Motor neuron (in vitro differentiated cells): Measurements from ENCODE around the gene DEFB131A. TPM values are rescaled to one million over a fixed set of nuclear protein-coding genes. Genes with fewer than 3 reads are reported as not detected.
"Not testable (repeated sequence)": the region's sequence is repeated elsewhere in the genome, so short reads cannot be mapped to it uniquely, and the experiment has no call there.

Experiments
- ATAC-seq, 8 experiments: fragments of 200-7000 bp; cut with Tn5 transposase; replicated peaks in 6 of 8; 2 replicates each; pipeline ENCODE4 v1.8.0; 2021; ENCODE audit warnings: mild to moderate bottlenecking in 8 of 8, moderate library complexity in 8 of 8
- H3K27ac ChIP-seq, 2 donors: fragments of 250-450 bp; sonication (Bioruptor Pico); 2 replicates each; pipeline ENCODE4 v1.9.0; 2021; ENCODE audit warnings: antibody characterized with exemption in 2 of 2, mild to moderate bottlenecking in 2 of 2, moderate library complexity in 1 of 2
- H3K4me1 ChIP-seq, 2 donors: fragments of 250-450 bp; sonication (Bioruptor Pico); replicated peaks in 1 of 2; 2 replicates each; pipeline ENCODE4 v1.6.1; 2021; ENCODE audit warnings: antibody characterized with exemption in 2 of 2, mild to moderate bottlenecking in 2 of 2, moderate library complexity in 1 of 2
- H3K4me3 ChIP-seq, 5 donors: fragments of 250-450 bp; sonication (Bioruptor Pico); 2 replicates each; pipeline ENCODE4 v1.9.0; 2021; ENCODE audit warnings: antibody characterized with exemption in 5 of 5, mild to moderate bottlenecking in 5 of 5, moderate library complexity in 4 of 5
- WGBS, 10 experiments: fragments of 450-650 bp; shearing (Covaris generic); methylation state at CpG; one replicate each; pipeline ENCODE4 v1.0.0; 2022; 5-methylcytosine and 5-hydroxymethylcytosine counted together
- in situ Hi-C, 9 experiments: fragments of 400-800 bp; cut with MboI; loops; one replicate each; pipeline ENCODE4 v1.15.0; 2021; ENCODE audit warnings: low sequenced_read_pairs in 9 of 9, low pct_unique_long_range_greater_than_20kb in 2 of 9; ENCODE audit not compliant: unreplicated experiment in 9 of 9
- total RNA-seq, 8 experiments: library from RNA; unstranded; fragments of 300-600 nt; gene quantifications; 2 replicates each; pipeline versions ENCODE4 v1.2.3 to v1.2.4, GENCODE V29; 2022

Gene DEFB131A, protein sequence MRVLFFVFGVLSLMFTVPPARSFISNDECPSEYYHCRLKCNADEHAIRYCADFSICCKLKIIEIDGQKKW
- total RNA-seq, result not detected

DNA sequence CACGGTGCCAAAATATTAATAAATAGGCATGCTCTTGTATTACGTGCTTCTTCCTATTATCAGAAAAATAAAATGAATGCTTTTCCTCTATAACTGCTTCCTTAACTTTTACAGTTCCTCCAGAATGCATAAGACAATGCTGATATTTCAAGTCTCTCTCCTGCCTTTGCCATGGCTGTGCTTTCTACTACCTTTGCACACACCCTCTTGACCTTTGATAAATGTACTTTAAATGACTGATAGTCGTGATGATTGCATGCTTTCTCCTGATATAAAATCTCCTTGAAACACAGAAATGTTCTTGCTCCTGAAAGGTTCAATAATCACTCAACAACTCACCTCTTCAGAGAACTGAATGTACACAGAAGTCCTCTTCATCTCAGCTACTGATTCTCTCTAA, at the start of gene DEFB131A:
Gene DEFB131A, plus strand, starts transcription at position 301 of the 400 bp plus-strand sequence. CDS start 120 bp downstream, outside the sequence.
- 0 to 73% (median 29%) methylated on average over 1 to 3 of the region's 3 CpGs; no CpG with 5 or more reads in 2 of the 10 experiments for WGBS, 10 experiments
- ATAC-seq, H3K4me1 ChIP-seq, H3K27ac ChIP-seq, in situ Hi-C loops, H3K4me3 ChIP-seq: not testable (repeated sequence)

DNA sequence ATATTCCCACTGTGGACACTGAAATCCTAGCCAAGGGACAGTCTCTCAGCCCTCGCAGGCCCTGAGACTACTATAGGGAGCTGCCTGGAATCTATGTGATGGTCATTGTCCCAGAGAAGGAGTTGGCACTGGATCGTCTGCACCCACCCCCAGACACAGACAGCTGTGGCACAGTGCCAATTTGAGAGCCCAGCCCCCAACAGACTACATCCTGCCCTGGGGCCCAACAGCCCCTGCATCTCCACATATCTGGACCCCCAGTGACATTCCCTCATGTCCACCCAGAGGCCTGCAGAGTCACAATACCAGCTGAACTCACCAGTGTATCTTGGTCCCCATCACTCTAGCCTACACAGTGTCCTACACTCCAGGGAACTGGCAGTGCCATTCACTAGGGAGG, 38.4 kb upstream of the DEFB131A start:
- H3K4me3 ChIP-seq, ATAC-seq, H3K27ac ChIP-seq, H3K4me1 ChIP-seq, in situ Hi-C loops: not testable (repeated sequence)
- no CpG with 5 or more reads among the region's 2 CpGs for WGBS, 10 experiments

GRCh38 chr4:9406491-9406890, 37.7 kb upstream of the DEFB131A start:
- H3K4me1 ChIP-seq, ATAC-seq, in situ Hi-C loops, H3K27ac ChIP-seq, H3K4me3 ChIP-seq: not testable (repeated sequence)
- WGBS, 10 experiments, result 71 to 80% methylated on average over 1 of the region's 3 CpGs; no CpG with 5 or more reads in 8 of the 10 experiments

GRCh38 chr4:9409793-9410192, 34.4 kb upstream of the DEFB131A start:
- no peak overlapping the region for H3K27ac ChIP-seq
- no peaks in the 10 kb centered on the region for H3K4me1 ChIP-seq
- ATAC-seq, result no peak
- 39 to 100% (median 47%) methylated on average over 1 to 4 of the region's 13 CpGs; no CpG with 5 or more reads in 6 of the 10 experiments for WGBS, 10 experiments
- no peak overlapping the region for H3K4me3 ChIP-seq
- in situ Hi-C loops, result no loop called here

GRCh38 chr4:9421884-9422455, 22.2 kb upstream of the DEFB131A start:
- 20 to 70% (median 58%) methylated on average over 1 to 6 of the region's 6 CpGs; no CpG with 5 or more reads in 2 of the 10 experiments for WGBS, 10 experiments
- in situ Hi-C loops, H3K4me3 ChIP-seq, H3K27ac ChIP-seq, ATAC-seq, H3K4me1 ChIP-seq: not testable (repeated sequence)

DNA sequence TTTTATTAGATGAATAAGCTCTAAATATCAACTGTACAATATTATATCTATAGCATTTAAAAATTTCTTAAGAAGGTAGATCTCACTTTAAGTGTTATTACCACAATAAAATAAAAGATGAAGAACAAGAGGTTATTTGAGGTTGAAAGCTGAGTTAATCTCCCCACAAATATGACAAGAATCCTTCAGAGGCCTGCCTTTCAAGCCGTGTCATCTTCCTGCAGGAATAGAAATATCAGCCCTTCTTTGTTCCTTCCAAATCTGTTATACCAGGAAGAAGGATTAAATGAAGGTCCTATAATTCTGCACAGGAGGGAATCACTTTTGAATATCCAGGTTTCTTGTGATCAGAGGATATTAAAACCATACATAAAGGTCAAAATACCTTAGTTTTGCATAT, 18.3 kb upstream of the DEFB131A start:
- WGBS, 10 experiments, result 0 to 33% (median 6%) methylated on average over 1 of the region's 1 CpG; no CpG with 5 or more reads in 6 of the 10 experiments
- H3K27ac ChIP-seq, in situ Hi-C loops, ATAC-seq, H3K4me3 ChIP-seq, H3K4me1 ChIP-seq: not testable (repeated sequence)

DNA sequence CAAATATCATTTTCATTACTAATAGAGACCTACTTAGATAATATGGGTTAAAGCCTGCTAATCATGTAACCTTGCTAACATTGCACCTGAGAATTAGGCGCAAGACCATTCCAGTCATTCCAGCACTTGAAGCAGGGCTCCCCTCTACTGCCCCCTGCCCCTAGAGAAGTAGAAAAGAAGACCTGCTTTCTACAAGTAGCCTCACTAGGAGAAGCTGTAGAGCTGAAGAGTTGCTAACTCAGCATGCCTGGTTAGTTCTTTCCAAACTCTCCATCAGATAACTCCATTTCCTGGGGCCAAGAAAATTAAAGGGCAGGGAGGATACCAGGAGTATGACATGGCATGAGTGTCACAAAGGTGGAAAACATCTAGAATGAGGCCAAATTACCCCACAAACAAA, 14.2 kb upstream of the DEFB131A start:
- H3K4me3 ChIP-seq, ATAC-seq, H3K4me1 ChIP-seq, in situ Hi-C loops, H3K27ac ChIP-seq: not testable (repeated sequence)
- 0 to 100% (median 70%) methylated on average over 1 of the region's 1 CpG; no CpG with 5 or more reads in 2 of the 10 experiments for WGBS, 10 experiments

- ATAC-seq, H3K4me1 ChIP-seq, in situ Hi-C loops, H3K27ac ChIP-seq, H3K4me3 ChIP-seq: not testable (repeated sequence)
- WGBS, 10 experiments, result no CpG with 5 or more reads among the region's 1 CpG
Measured at GRCh38 chr4:9433320-9433719, 10.9 kb upstream of the DEFB131A start.

GRCh38 chr4:9436728-9437127, 7.5 kb upstream of the DEFB131A start:
- in situ Hi-C loops, H3K4me1 ChIP-seq: not testable (repeated sequence)

DNA sequence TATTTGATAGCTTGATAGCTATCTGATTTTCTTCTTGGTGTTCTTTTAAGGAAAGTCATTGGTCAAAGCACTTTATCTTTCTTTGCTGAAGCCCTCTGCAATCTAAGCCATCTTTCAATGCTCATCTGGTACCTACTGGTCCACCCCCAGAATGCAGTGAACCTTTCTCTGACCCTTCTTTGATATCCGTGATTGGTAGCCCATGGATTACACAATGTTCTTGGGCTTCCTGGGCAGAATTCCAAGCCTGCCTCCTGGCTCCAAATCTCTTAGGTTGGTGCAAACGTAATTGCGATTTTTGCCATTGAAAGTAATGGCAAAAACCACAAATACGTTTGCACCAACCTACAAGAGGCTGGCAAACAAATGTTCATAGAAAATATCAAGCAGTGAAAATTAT, 1.9 kb upstream of the DEFB131A start:
- H3K4me1 ChIP-seq, H3K4me3 ChIP-seq, H3K27ac ChIP-seq, in situ Hi-C loops, ATAC-seq: not testable (repeated sequence)
- 0% methylated on average over 1 of the region's 4 CpGs; no CpG with 5 or more reads in 6 of the 10 experiments for WGBS, 10 experiments

More at GRCh38 chr4:9436728-9437127, 7.5 kb upstream of the DEFB131A start:
- H3K4me3 ChIP-seq, ATAC-seq, H3K27ac ChIP-seq: not testable (repeated sequence)

DNA sequence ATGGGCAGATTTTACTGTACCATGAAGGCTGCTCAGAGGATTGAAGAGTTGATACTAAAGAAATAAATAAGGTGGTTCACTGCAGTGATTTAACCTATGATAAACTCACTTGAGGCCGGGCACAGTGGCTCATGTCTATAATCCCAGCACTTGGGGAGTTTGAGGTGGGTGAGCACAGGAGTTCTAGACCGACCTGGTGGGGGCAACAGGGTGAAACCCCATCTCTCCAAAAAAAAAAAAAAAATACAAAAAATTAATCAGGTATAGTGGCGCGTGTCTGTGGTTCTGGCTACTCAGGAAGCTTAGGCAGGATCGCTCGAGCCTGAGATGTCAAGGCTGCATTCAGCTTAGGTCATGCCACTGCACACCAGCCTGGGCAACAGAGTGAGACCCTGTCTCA, 467 bp downstream of the DEFB131A start:
- 0 to 82% (median 55%) methylated on average over 1 to 6 of the region's 6 CpGs; no CpG with 5 or more reads in 2 of the 10 experiments for WGBS, 10 experiments
- H3K27ac ChIP-seq, in situ Hi-C loops, ATAC-seq, H3K4me1 ChIP-seq, H3K4me3 ChIP-seq: not testable (repeated sequence)

DNA sequence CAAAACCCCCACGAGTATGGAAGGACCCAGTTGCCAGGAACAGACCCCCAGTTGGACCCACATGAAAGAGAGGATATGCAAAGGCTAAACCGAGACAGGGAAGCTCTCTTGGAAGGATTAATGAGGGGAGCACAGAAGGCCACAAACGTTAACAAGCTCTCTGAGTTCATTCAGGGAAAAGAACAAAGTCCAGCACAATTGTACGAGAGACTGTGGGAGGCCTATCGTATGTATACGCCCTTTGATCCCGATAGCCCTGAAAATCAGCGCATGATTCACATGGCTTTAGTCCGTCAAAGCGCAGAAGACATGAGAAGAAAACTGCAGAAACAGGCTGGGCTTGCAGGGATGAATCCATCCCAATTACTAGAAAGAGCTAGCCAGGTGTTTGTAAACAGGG, 8.0 kb downstream of the DEFB131A start:
- H3K4me3 ChIP-seq, H3K4me1 ChIP-seq, in situ Hi-C loops, H3K27ac ChIP-seq, ATAC-seq: not testable (repeated sequence)
- 30 to 68% (median 64%) methylated on average over 1 to 4 of the region's 10 CpGs; no CpG with 5 or more reads in 6 of the 10 experiments for WGBS, 10 experiments

- H3K4me1 ChIP-seq, H3K4me3 ChIP-seq, ATAC-seq, H3K27ac ChIP-seq, in situ Hi-C loops: not testable (repeated sequence)
- WGBS, 10 experiments, result 0 to 63% (median 0%) methylated on average over 1 to 4 of the region's 6 CpGs; no CpG with 5 or more reads in 7 of the 10 experiments
Measured at GRCh38 chr4:9454284-9454683, 10.1 kb downstream of the DEFB131A start.

DNA sequence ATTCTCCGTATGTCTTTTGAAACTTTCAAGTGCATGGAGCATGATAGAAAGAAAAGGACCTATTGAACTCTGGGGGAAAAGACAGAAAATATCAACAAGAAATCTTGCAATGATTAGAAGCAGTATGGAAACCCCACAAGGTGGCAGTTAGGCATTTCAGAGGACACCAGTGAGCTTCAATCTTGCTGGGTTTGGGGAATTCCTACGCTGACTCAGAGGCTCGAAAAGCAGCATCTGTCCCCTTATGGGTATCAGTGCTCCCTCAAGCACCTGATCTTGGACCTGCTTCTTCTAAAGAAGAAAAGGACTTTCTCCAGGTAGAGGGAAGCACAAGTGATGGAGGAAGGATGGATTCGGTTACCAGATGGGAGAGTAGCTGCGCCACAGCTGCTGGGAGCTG, 10.8 kb downstream of the DEFB131A start:
- H3K4me1 ChIP-seq, H3K4me3 ChIP-seq, in situ Hi-C loops, H3K27ac ChIP-seq, ATAC-seq: not testable (repeated sequence)
- WGBS, 10 experiments, result 0 to 60% (median 8%) methylated on average over 1 to 3 of the region's 5 CpGs; no CpG with 5 or more reads in 4 of the 10 experiments
